Measurements from ENCODE around the gene IL36RN.

Gene IL36RN

GRCh38 chr2:113102133-113102532, 43.1 kb downstream of the IL36RN start:
- no peak for DNase-seq (ENCODE audit: low read depth)

DNA sequence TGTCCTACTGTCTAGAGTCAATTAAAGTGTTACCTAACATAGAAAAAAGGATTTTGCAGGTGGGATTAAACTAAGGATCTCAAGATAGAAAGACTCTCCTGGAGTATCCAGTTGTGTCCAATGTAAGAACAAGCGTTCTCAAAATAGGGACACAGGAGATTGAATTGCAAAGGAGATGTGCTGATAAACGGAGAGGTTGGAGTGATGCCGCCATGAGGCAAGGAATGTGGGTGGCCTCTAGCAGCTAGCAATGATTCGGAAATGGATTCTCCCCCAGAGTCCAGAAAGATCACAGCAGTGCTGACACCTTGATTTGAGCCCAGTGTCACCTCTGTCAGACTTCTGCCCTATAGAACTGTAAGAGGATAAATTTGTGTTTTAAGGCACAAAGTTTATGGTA, 44.3 kb downstream of the IL36RN start:
- no peak for DNase-seq (ENCODE audit: low read depth)

GRCh38 chr2:113104054-113104611, 45.1 kb downstream of the IL36RN start:
- DNase-seq (ENCODE audit: low read depth): no peak

DNA sequence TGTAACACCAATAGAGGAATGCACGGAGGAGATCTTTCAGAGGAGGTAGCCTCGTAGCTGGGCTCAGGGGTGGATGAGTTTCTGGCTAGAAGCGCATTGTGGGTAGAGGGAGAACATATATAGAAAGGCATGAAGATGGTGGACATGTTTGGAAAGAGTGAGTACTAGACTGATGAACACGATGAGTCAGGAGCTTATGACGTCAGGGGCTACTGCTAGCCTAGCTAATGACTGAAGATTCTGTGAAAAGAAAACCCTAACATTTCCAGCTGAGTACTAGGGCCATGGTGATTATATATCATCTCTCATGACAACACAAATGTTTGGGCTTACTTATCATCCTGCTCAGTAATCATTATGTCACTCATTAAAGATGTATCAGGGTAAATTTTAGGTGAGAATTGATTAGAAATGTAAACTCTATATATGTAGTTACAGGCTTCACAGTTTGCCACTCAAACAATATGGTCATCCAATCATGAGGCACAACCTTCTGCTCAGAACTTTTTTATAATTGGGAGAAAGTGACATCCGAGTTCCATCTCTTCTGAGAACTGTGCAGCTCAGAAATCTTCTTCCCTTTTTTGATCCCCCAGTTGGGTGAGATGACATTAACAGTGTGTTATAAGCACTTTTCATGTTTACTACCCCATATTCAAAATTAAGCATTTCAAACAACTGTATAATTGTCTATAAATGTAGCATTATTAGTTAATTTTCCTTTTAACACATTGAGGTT, 46.2 kb downstream of the IL36RN start:
- no peak for DNase-seq (ENCODE audit: low read depth)

DNA sequence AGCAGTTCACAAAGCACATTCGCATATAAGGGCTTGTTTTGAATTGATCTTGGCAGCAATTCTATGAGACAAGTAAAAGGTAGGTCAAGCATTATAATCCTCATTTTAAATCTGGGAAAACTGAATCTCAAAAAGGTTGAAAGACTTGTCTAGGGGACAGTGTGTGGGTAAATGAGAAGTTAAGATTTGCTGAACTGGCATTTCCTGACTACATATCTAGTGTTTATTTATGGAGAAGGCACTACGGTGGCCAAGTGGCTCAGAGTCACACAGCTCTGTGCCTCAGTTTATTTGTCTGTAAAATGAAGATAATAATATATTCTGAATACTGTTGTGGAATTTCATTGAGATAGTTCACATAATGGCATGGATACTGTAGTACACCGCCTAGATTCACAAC, 52.1 kb downstream of the IL36RN start:
- DNase-seq (ENCODE audit: low read depth): no peak

DNA sequence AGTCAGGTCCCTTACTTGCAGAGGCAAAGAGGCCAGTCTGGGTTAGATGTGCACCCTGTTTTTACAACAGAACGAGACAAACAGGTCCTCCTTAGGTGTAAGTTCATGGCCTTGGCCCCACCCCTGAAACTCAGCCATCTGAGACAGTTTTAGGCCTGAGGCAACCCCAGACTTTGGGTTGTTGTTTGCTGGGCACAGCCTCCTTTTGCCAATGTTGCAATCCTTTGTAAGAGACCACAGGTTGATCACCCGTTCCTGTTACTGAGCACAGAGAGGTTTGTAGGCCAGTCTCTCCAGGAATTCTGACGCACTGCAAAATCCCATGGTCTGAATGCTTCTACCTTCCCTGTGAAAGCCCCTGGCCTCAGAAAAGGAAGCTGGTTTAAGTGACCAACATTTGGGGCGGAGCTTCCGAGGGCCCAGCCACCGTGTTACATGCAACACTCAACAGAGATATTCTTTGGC, 52.9 kb downstream of the IL36RN start:
- no peak for DNase-seq (ENCODE audit: low read depth)

GRCh38 chr2:113112441-113112840, 53.4 kb downstream of the IL36RN start:
- DNase-seq (ENCODE audit: low read depth): no peak

DNA sequence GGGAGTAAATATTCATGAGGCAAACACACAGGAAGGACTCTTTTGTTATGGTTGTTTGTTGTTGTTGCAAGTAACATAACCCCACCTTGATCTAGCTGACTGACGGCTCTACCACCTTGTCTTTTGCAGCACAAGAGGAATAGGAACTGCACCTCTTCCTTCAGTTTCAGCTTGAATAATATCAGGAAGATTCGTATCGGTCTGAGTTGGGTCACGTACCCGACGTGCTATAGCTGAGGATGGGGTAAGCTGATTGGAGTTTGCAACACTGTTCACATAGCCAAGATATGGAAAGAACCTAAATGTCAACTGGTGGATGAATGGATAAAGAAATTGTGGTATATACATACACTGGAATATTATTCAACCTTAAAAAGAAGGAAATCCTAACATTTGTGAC, 53.9 kb downstream of the IL36RN start:
- no peak for DNase-seq (ENCODE audit: low read depth)

DNA sequence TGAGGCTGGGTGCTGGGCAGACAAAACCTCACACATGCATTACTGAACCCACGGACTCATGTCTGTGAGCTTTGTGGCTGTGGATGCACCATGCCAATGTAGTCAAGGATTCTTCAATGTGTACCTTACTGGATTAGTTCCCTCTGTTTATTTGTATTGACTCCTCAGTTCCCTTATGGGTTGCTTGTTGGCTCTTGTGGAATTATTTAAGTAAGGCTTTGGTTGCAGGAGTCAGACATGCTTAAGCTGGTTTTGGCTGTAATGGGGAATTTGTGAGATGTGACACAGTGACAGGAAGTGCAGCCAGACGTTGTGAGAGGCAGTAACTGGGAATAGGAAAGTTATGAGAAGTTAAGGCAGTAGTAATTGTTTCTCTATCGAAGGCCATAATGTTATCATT, 54.8 kb downstream of the IL36RN start:
- no peak for DNase-seq (ENCODE audit: low read depth)
